Measurements from ENCODE around the gene MACF1.

GRCh38 chr1:39317111-39317510 lies 112.6 kb downstream of the MACF1 start:
- TF ChIP-seq CTCF (IDR thresholded peaks at IDR 0.05) = no peak
- TF ChIP-seq POLR2A (IDR thresholded peaks at IDR 0.05) = no peak
